GM12892 (cell line): ENCODE results near the gene CYP4F22.

Experiments
- POLR2A ChIP-seq: IDR thresholded peaks from 2 replicates; pipeline ENCODE4 v1.6.1; 2011; ENCODE audit warnings: low read depth, low read length, control low read depth
- POLR2AphosphoS5 ChIP-seq: IDR thresholded peaks from 2 replicates; pipeline ENCODE4 v1.6.1; 2011; ENCODE audit warnings: low read depth, low read length, control low read depth

- TF ChIP-seq POLR2A (no peak), POLR2AphosphoS5 (no peak)
These were observed 86.7 kb downstream of the CYP4F22 start for GRCh38 chr19:15595069-15595468.
